ENCODE data around the gene EHD1.
A peak's percentile ranks its signal among the peaks of the same experiment; 100 is the strongest.
"Not testable (repeated sequence)": the region's sequence is repeated elsewhere in the genome, so short reads cannot be mapped to it uniquely, and the experiment has no call there.

EHD1 gene

DNA sequence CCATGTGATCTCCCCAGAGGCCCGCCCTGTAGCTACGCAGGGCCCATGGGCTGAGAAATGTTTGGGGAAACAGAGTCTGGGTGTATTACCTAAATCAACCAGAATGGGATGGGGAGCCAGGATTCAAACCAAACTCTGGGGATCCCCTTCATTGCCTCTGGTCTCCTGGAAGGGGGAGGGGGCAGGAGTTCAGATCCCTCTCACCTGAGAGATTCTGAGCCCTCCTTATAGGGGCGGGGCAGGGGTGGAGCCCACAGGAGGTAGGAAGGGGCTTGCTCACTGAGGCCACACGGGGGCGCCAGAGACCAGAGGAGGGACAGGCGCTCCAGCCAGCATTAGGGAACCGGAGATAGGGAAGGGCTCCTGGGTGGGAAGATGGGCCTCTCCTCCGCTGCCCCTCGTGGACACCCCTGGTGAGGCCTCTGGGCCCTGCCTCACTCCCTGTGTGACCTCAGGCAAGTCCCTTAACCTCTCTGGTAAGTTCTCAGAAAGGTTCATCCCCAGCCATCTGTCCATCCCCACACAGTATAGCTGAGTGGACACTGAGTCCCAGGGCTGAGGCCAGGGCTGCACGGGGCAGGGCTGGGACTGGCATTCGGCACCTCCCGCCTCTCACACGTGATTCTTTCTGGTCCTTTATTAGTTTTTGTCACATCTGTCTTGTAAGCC is 31.3 kb downstream of the EHD1 start:
- H3K4me3 ChIP-seq (ENCODE audit: low read length): no peak overlapping the region
- TF ChIP-seq ZNF274 (IDR thresholded peaks at IDR 0.05; ENCODE audit: low read depth, low read length): no peak

DNA sequence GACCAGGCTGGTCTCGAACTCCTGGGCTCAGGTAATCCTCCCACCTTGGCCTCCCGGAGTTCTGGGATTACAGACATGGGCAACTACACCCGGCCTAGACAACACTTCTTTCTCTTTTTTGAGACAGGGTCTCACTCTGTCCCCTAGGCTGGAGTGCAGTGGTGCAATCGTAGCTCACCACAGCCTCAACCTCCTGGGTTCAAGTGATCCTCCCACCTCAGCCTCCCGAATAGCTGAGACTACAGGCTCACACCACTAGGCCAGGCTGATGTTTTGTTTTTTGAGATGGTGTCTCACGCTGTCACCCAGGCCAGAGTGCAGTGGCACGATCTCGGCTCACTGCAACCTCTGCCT is 32.7 kb downstream of the EHD1 start:
- H3K4me3 ChIP-seq (ENCODE audit: low read length): not testable (repeated sequence)

DNA sequence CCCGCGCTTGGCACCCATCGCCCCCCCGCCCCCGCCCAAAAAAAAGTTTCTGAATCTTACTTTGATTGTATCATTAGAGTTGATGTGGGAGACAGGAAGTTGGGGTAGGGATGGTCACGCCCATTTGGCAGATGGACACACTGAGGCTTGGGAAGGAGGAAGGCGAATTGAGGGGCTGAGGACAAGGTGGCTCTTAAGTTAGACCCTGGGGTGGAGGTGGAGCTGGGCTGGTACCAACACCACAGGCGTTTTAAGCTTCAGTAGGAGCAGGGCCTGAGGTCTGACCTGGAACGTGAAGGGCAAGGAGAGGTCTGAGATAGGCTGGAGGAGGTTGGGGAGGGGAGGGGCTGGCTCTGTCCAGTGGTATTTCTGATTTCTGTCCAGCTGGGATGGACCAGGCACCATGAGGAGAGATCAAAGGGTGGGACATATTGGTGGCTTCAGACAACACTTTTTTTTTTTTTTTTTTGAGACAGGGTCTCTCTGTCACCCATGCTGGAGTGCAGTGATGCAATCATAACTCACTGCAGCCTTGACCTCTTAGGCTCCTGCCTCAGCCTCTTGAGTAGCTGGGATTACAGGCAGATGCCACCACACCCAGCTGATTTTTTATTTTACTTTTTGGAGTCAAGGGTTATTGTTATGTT is 33.2 kb downstream of the EHD1 start:
- no peak overlapping the region; the same call in 1 of the 2 replicates for H3K4me3 ChIP-seq (ENCODE audit: low read length)
- no peak for TF ChIP-seq ZNF274 (IDR thresholded peaks at IDR 0.05; ENCODE audit: low read depth, low read length)

DNA sequence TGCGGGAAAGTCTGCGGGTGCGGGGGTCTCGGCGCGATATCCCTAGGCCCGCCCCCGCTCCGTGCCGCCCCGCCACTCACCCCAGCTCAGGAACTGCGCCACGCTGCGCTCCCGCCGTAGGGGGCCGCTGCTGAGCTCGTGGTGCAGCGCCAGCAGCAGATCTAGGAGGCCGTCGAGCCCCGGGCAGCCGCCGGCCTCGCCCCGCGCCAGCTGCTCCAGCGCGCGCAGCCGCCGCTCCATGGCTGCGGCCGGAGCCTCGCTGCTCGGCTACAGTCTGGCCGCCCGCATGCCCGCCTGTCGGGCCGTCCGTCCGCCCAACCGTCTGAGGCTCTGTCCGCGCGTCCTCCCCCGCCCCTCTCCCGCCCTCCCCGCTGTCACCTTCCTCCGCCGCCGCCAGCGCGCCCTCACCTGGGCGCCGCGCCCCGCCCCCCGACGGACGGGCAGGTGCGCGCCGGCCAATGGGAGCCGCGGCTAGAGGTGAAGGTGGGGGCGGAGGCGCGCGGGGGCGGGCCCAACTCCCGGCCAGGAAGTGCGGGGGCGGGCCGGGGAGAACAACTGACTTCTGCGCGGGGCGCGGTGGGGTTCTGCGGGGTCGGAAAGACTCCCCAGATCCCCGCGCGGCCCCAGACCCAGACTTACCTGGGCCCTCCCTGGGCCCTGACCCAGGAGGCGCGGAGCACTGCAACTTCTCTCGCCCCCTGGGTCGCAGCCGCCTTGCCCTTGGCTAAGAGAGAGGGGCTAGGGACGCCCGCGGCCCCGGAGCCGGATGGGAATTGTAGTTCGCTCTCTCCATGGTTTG is 33.9 kb downstream of the EHD1 start, which contains the start of gene CDC42BPG:
TSS of gene CDC42BPG (minus strand) at position 324 of the 799 bp plus-strand sequence. CDS start at position 240, 84 bp downstream.
- no peak for TF ChIP-seq ZNF274 (IDR thresholded peaks at IDR 0.05; ENCODE audit: low read depth, low read length)
- H3K4me3 ChIP-seq (ENCODE audit: low read length): peak within 1 kb of the TSS; percentile 19; the same call in 1 of the 2 replicates

DNA sequence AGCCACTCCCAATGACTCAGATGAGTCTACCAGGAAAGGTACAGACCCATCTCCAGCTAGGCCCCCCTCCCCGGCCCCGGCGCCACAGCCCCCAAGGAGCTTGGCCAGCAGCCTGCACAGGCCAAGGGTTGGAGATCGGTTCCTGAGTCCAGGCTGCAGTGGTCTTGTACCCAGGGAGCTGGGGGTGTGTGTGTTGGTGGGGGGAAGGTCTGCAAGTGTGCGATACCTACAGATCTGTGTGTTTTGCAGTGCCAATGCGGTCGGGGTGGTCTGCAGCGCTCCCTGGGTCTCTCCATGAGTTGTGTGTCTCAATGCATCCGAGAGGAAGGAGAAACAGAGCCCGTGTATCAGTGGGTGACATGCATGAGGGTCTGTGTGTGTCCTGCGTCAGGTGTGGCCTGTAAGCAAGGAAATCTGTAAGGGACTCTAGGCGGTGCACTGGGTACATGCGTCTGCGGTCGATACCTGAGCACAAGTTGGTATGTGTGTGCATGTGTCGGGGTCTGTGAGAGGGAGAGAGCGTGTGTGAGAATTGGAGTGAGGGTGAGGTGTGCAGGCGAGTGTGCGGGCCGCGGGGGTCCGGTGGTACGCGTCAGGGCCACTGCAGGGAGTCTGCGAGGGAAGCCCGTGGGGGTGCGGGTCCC is 34.6 kb downstream of the EHD1 start:
- no peak overlapping the region; the same call in 1 of the 2 replicates for H3K4me3 ChIP-seq (ENCODE audit: low read length)
- TF ChIP-seq ZNF274 (IDR thresholded peaks at IDR 0.05; ENCODE audit: low read depth, low read length): no peak

DNA sequence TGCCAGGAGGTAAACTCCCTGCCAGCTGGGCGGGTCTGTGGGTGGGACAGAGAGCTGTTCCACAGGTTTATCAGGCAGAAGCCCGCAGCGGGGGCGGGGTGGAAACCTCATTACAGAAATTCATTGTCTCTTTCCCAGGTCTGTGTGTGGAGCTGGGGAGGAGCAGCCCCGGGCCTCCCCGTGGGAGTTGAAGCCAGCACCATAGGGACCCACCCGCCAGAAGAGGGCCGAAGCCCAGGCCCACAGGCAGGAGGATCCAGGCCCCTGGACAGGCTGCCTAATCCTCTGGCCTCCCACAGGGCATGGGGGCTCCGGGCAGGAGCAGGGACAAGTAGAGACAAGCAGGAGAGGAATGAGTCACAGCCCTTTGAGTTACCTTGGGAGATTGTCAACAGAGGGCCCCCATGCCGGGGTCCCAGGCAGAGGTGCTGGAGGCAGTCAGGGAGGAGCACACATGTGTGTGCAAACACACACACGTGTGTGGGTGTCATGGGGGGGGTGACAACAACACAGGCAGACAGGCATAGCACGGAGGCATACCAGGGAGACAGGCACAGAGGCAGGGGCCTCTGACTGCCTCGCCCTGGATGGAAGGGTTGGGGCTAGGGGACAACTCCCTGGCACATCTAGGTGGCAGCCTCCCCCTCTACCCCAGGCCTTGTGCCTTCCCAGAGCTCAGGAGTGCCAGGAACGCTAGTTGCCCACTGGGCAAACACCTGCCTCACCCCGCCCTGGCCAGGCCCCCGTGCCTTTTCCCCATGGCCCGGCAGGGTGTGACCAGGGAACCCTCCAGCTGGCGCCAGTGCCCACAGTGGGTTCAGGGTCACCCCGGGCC is 35.4 kb downstream of the EHD1 start:
- no peak for TF ChIP-seq ZNF274 (IDR thresholded peaks at IDR 0.05; ENCODE audit: low read depth, low read length)
- H3K4me3 ChIP-seq (ENCODE audit: low read length): no peak overlapping the region

DNA sequence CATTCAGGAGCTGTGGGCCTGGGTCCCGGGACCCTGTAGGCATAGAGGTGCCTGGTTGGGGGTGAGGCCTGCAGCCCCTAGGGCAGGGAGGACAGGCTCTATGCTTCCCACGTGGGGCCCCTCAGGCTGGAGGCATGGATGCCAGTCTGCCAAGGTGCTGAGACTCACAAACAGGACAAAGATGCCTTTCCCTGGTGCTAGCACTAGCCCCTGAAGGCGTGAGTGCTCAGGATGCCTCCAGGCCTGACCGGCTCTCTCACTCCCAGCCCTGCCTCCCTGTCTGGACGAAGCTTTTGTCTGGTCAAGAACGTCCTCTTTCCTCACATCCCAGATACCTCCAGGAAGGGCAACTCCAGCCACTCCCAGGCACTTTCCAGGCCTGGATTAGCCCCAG is 36.1 kb downstream of the EHD1 start:
- TF ChIP-seq ZNF274 (IDR thresholded peaks at IDR 0.05; ENCODE audit: low read depth, low read length): no peak
- H3K4me3 ChIP-seq (ENCODE audit: low read length): no peak overlapping the region

DNA sequence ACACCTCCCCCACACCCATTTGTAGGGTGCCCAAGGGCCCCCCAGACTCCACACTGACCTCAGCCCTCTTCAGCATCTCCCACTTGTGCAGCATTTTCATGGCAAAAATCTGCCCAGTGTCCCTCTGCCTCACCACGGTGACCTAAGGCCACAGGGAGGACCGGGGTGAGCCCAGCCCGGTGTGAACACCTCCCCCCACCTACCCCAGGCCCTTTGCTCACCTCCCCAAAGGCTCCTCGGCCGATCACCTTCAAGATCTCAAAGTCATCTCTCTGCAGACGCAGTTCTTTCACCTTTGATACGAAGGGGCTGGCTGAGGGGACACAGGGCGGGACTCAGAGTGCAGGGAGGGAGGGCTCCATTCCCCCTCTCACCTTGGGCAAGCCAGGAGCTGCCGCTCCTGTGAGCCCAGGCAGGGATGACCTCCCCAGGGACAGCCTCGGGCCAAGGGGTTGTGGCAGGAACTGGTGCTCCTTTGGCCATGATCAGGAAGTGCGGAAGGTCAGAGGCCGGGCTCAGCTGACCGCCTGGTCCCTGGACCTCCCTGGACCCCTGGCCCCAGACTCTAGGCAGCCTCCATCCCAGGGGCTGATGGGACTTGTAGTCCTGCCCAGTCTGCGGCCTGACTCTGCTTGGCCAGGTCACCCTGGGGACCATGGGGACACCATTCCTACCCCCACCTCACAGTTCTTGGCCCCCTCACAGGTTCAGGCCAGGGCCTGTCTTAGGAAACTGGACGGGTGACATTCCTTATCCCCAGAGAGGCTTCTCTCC is 36.6 kb downstream of the EHD1 start:
- TF ChIP-seq ZNF274 (IDR thresholded peaks at IDR 0.05; ENCODE audit: low read depth, low read length): no peak
- no peak overlapping the region for H3K4me3 ChIP-seq (ENCODE audit: low read length)

DNA sequence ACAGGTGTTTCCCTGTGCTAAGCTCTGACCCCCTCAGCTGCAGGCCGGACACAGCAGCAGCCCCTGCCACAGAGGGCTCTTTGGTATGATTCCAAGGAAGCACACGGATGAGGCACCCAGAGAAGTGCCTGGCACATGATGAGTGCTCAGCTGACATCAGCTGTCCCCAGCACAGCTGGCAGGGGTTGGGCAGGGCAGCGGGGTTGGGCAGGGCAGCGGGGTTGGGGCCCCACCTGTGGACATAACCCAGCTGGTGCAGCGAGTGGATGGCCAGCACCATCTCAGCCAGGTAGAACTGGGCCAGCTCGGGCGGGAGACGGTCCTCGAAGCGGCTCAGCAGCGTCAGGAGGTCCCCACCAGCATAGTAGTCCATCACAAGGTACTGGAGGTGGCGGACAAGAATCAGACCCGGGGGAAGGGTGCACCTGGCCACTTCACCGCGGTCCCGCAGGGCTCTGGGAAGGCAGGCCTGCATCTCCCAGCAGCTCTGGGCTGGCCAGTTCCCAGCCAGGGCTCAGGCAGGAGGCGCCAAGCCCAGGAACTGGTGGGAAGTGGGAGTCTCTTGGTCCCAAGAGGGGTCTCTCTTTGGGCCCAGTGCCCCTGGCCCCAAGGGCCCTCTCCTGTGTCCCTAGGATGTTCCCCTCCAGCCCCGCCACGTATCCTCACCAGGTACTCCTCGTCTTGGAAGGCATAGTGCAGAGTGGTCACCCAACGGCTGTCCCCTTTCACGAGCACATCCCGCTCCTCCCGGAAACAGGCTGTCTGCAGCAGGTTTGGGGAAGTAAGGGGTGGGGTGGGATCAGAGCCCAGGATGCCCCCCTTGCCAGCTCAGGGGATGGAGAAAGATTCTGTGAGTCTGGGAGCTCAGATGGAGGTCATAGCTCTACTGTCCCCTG is 38.3 kb downstream of the EHD1 start:
- no peak overlapping the region for H3K4me3 ChIP-seq (ENCODE audit: low read length)
- no peak for TF ChIP-seq ZNF274 (IDR thresholded peaks at IDR 0.05; ENCODE audit: low read depth, low read length)

DNA sequence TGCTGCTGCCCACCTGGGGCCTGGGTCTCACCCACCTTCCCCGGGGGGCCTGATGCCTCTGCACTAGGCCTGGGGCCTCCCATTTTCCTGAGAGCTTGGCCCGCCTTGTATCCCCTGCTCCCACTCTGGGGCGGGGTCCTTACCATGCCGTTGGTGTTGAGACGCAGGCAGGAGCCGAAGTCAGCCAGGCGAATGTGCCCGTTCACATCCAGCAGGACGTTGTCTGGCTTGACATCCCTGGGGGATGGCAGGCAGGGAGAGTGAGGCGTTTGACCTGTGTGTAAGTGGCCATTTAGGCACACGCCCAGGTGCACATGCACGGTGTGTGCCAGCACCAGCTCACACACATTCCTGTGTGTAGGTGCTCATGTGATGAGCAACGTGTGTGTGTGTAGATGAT is 39.1 kb downstream of the EHD1 start:
- no peak for TF ChIP-seq ZNF274 (IDR thresholded peaks at IDR 0.05; ENCODE audit: low read depth, low read length)
- H3K4me3 ChIP-seq (ENCODE audit: low read length): no peak overlapping the region

DNA sequence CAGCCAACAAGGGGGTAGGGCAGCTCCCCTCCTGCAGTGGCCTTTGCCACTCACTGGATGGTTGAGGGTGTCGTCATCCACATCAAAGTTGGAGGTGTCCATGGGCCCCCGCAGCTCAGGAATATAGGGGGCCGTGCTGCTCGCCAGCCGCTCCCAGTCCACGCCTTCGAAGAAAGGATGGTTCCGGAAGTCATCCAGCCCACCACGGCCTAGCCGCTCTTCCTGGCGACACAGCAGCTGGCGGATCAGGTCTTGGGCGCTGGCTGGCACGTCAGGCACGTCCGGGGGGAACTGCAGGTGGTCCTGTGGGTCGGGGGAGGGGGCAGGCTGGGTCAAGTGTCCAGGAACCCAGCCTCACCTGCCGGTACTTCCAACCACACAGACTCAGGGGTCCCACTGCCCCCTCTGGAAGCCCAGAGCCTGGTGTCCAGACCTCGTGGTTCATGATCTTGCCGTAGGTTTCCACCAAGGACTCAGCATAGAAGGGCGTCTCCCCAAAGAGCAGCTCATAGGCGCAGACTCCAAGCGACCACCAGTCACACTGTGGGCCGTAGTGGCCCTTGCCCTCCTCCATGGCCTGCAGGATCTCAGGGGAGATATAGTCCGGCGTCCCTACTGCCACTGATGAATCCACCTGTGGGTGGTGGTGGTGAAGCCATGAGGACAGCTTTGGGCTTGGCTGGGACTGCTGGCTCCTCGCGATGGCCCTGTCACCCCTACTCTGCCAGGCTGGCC is 39.7 kb downstream of the EHD1 start:
- no peak overlapping the region for H3K4me3 ChIP-seq (ENCODE audit: low read length)
- no peak for TF ChIP-seq ZNF274 (IDR thresholded peaks at IDR 0.05; ENCODE audit: low read depth, low read length)
